HepG2 (cell line): Measurements from ENCODE around the gene ZNF581. TPM values are rescaled to one million over a fixed set of nuclear protein-coding genes. Genes with fewer than 3 reads are reported as not detected.
A peak's percentile ranks its signal among the peaks of the same experiment; 100 is the strongest.

ENCODE experiments used
- BATF2 ChIP-seq: sonication (generic); formaldehyde crosslinking; IDR thresholded peaks from 2 replicates; pipeline ENCODE4 v1.8.0; 2022; ENCODE audit warnings: mild to moderate bottlenecking, missing genetic modification reagents, moderate library complexity
- CCDC6 ChIP-seq: sonication (generic); formaldehyde crosslinking; IDR thresholded peaks from 2 replicates; pipeline ENCODE4 v1.8.1; 2022; ENCODE audit warnings: mild to moderate bottlenecking, missing genetic modification reagents, moderate library complexity
- CEBPZ ChIP-seq: IDR thresholded peaks from 2 replicates; pipeline ENCODE4 v1.6.1; 2012; ENCODE audit warnings: low read length, improper control_type of control experiment
- GZF1 ChIP-seq: sonication (generic); formaldehyde crosslinking; IDR thresholded peaks from 2 replicates; pipeline ENCODE4 v1.5.1; 2020; ENCODE audit warnings: mild to moderate bottlenecking, missing genetic modification reagents
- HOXA5 ChIP-seq: sonication (generic); formaldehyde crosslinking; IDR thresholded peaks from 2 replicates; pipeline ENCODE4 v1.4.0; 2020; ENCODE audit warnings: missing genetic modification reagents
- KAT7 ChIP-seq: IDR thresholded peaks from 2 replicates; pipeline ENCODE4 v1.6.1; 2018; ENCODE audit warnings: borderline replicate concordance, missing compliant biosample characterization
- KMT2B ChIP-seq: IDR thresholded peaks from 2 replicates; pipeline ENCODE4 v1.6.1; 2016; ENCODE audit warnings: missing genetic modification reagents, missing compliant biosample characterization
- RBM22 ChIP-seq: fragments of 200-400 bp; formaldehyde crosslinking; optimal IDR thresholded peaks from 2 replicates; pipeline ENCODE3; 2017; ENCODE audit warnings: mild to moderate bottlenecking, low read length, moderate library complexity
- SMC3 ChIP-seq: IDR thresholded peaks from 2 replicates; pipeline ENCODE4 v1.6.1; 2011; ENCODE audit warnings: low read length, improper control_type of control experiment
- ZNF136 ChIP-seq: sonication (generic); formaldehyde crosslinking; IDR thresholded peaks from 2 replicates; pipeline ENCODE4 v1.8.1; 2022; ENCODE audit warnings: low read depth, mild to moderate bottlenecking, moderate library complexity, missing genetic modification reagents
- polyA plus RNA-seq, 8 experiments: library from polyadenylated mRNA; depleted of rRNA in 3 of 8; stranded (reverse) in 7 of 8; unstranded in 1 of 8; fragments of >200 nt; fragmentation: Illumina TruSeq in 4 of 8; extraction: Trizol in 4 of 8; gene quantifications; 2 replicates each; pipeline versions ENCODE4 v1.2.1 to v1.2.3, GENCODE V29; 2011 to 2016; ENCODE audit warnings: low read depth in 4 of 8, missing spikeins in 1 of 8, mixed read lengths in 1 of 8; ENCODE audit not compliant: insufficient read depth in 1 of 8
- total RNA-seq, 5 experiments: library from RNA; depleted of rRNA; stranded (reverse); fragments of >200 nt; fragmentation: Illumina TruSeq; extraction: Trizol; gene quantifications; 2 replicates each; pipeline ENCODE4 v1.2.3, GENCODE V29; 2016; ENCODE audit warnings: low read depth in 1 of 5
- TF ChIP-seq, protein P1 (sequence below), 2 experiments: fragments of 450-650 bp in 1 of 2; sonication (generic) in 1 of 2; formaldehyde crosslinking in 1 of 2; IDR thresholded peaks; 2 replicates each; pipeline versions ENCODE4 v1.6.1 to v1.8.0; 2016 to 2022; ENCODE audit warnings: antibody characterized with exemption in 1 of 2, mild to moderate bottlenecking in 1 of 2, missing genetic modification reagents in 1 of 2

ZNF581 gene
- total and polyA plus RNA-seq, 2 of the 13 experiments (the other 11 are each of a cell fraction or from before 2014, with no cell fraction given): 19.6 to 49.5 TPM

DNA sequence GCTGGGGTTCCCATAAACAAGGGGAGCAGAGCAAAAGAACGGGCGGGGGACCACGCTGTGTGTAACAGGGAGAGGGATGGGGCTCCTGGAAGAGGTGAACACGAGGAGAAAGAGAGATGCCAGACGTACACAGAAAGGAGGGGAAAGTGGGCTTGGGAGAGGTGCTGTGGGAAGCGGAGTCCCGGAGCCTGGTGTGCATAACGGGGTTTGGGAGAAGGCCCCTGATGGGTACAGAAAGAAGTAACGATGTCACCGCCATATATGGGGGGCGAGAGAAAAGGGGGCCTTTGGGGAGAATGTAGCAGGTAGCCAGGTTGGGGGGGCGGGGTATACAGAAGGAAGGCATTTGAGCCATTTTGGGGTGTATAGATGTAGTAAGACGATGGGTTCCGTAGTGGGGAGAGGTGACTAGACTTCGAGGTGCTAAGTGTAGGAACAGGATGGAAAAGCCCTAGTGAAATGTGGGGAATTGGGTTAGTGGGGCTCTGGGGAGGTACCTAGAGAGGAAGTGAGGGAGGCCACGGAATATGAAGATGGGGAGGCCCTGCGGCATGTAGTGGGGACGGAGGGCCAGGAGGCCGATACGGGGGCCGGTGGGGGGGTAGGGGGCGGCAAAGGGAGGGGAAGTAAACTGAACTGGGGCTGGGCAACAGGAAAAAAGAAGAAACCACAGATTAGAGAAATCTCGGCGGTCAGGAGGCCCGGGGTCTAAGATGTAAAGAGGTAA is 1.9 kb upstream of the ZNF581 start (continued):
- TF ChIP-seq KAT7 (CRISPR knock-in tag) (no peak), GZF1 (CRISPR knock-in tag) (0 out of 2 replicates have a peak, but pooled peaks have one; percentile 34), ZNF136 (CRISPR knock-in tag) (no peak), BATF2 (CRISPR knock-in tag) (0 out of 2 replicates have a peak, but pooled peaks have one; percentile 22), RBM22 (peak; percentile 81), KMT2B (CRISPR knock-in tag) (no peak), CCDC6 (CRISPR knock-in tag) (no peak), CEBPZ (no peak), SMC3 (no peak), HOXA5 (CRISPR knock-in tag) (no peak)
- TF ChIP-seq, protein P1, sequence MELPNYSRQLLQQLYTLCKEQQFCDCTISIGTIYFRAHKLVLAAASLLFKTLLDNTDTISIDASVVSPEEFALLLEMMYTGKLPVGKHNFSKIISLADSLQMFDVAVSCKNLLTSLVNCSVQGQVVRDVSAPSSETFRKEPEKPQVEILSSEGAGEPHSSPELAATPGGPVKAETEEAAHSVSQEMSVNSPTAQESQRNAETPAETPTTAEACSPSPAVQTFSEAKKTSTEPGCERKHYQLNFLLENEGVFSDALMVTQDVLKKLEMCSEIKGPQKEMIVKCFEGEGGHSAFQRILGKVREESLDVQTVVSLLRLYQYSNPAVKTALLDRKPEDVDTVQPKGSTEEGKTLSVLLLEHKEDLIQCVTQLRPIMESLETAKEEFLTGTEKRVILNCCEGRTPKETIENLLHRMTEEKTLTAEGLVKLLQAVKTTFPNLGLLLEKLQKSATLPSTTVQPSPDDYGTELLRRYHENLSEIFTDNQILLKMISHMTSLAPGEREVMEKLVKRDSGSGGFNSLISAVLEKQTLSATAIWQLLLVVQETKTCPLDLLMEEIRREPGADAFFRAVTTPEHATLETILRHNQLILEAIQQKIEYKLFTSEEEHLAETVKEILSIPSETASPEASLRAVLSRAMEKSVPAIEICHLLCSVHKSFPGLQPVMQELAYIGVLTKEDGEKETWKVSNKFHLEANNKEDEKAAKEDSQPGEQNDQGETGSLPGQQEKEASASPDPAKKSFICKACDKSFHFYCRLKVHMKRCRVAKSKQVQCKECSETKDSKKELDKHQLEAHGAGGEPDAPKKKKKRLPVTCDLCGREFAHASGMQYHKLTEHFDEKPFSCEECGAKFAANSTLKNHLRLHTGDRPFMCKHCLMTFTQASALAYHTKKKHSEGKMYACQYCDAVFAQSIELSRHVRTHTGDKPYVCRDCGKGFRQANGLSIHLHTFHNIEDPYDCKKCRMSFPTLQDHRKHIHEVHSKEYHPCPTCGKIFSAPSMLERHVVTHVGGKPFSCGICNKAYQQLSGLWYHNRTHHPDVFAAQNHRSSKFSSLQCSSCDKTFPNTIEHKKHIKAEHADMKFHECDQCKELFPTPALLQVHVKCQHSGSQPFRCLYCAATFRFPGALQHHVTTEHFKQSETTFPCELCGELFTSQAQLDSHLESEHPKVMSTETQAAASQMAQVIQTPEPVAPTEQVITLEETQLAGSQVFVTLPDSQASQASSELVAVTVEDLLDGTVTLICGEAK (IDR thresholded peaks at IDR 0.05): no peak
- TF ChIP-seq, protein P1 (CRISPR knock-in tag; IDR thresholded peaks at IDR 0.05): 0 out of 2 replicates have a peak, but pooled peaks have one; percentile 29
